ENCODE measurements around the gene NLGN1.

DNA sequence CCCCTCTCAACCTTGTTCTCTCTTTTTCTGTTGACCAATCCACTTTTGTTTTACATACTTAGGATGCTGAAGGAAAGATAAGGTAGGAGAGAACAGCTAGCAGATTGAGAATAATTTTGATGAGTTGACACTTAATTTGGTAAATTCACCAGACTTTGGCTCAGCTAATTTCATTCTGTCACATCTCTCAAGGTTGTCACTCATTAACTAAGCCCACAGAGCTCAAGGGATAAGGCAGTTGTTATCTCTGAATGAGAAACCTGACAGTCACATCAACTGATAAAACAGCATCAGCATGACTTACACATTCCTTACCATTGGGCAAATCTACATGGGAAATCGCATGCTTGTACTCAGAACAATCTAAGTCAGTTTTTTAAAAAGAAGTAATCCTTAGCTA, 591.4 kb downstream of the NLGN1 start:
- TF ChIP-seq, protein P1, sequence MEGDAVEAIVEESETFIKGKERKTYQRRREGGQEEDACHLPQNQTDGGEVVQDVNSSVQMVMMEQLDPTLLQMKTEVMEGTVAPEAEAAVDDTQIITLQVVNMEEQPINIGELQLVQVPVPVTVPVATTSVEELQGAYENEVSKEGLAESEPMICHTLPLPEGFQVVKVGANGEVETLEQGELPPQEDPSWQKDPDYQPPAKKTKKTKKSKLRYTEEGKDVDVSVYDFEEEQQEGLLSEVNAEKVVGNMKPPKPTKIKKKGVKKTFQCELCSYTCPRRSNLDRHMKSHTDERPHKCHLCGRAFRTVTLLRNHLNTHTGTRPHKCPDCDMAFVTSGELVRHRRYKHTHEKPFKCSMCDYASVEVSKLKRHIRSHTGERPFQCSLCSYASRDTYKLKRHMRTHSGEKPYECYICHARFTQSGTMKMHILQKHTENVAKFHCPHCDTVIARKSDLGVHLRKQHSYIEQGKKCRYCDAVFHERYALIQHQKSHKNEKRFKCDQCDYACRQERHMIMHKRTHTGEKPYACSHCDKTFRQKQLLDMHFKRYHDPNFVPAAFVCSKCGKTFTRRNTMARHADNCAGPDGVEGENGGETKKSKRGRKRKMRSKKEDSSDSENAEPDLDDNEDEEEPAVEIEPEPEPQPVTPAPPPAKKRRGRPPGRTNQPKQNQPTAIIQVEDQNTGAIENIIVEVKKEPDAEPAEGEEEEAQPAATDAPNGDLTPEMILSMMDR (IDR thresholded peaks at IDR 0.05): no peak
- TF ChIP-seq ZFX (IDR thresholded peaks at IDR 0.05; ENCODE audit: borderline replicate concordance): no peak
